Measurements from ENCODE around the gene TRPM3.

TRPM3 gene

DNA sequence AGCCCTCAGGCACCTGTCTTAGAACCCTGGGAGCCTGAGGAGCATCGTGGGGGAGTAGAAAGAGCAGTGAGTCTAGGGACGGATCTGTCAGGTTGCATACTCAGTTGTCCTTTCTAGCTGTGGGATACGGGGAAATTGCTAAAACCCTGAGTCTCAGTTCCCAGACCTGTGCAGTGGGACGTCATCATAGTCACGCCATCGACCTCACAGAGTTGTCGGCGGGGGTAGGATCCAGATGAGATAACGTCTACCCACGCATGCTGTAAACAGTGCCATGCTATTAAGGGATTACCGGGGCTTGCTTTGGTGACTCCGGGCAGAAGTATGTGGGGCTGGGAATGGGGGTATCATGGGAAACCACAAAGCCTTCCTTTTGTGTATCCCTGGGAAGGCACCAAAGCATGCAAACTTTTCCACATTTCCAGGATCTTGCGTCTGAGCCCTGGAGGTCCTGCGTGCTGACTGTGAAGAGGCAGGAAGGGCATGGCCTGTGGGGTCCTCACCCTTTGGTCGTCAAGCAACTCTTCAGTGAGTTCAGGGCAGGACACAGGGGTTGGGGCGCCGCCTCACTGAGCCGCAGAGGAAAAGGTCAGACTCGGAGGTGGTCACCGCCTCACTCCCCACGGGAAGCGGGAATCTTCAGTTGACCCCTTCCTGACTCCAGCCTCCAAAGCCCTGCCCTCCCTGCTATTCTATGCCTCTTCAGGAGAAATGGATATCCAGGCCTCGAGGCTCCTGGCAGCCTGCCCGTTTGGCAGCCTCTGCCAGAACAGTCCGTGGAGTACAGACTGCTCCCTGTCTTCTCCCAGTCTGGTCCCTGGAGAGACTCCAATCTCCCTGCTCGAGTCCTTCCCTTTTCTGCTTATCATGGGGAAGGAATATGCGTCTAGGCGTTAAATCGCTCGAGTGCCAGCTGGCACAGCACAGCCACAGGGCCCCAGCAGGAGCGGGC, 520.1 kb downstream of the TRPM3 start:
- DNase-seq: peak; percentile 90

DNA sequence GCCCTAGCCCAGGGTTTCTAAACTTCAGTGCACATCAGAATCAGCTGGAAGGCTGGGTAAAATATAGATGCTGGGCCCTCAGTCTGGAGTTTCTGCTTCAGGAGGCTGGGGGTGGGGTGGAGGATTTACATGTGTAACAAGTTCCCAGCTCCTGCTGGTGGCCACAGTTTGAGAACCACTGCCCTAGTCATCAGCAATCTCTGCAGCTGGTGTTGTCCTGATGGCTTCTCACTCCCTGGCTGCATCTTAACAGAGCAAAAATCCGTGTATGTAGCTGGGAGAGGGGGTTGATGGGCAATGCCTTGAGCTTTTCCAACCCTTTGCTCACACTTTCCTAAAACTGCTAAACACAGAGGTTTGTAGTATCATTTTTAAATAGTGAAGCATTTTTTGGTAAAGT, 520.9 kb downstream of the TRPM3 start:
- DNase-seq: no peak

DNA sequence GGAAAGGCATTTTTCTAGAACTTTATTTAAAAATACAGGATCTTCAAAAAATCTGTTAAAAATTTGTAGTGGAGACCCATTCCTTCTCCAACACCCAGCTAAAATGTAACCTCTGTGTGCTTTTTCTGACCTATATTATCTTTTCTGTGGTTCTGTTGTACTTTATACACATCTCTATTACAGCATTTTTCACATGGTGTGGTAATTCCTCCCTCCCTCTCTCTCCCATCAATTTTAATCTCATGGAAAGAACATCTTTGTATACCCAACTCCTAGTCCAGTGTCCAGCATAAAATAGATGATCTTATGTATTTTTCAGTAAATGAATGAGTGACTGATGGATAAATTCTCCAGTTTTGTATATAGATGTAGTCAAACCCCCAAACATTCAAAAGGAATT, 523.5 kb downstream of the TRPM3 start:
- no peak for DNase-seq

DNA sequence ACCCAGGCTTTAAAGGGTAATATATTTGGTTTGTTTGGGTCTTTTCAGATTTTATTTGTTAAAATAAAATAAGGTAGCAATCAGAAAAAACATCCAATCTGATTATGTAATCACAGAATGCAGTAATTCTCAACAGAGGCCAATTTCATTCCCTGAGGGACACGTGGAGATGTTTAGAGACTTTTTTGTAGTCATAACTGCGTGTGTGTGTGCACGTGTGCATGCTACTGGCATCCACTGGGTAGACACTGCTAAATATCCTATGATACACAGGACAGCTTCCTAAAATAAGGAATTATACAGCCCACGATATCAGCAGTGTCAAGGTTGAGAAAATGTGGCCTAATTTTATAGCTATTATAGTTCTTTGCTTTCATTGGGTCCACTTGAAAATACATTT, 526.2 kb downstream of the TRPM3 start:
- DNase-seq: no peak

DNA sequence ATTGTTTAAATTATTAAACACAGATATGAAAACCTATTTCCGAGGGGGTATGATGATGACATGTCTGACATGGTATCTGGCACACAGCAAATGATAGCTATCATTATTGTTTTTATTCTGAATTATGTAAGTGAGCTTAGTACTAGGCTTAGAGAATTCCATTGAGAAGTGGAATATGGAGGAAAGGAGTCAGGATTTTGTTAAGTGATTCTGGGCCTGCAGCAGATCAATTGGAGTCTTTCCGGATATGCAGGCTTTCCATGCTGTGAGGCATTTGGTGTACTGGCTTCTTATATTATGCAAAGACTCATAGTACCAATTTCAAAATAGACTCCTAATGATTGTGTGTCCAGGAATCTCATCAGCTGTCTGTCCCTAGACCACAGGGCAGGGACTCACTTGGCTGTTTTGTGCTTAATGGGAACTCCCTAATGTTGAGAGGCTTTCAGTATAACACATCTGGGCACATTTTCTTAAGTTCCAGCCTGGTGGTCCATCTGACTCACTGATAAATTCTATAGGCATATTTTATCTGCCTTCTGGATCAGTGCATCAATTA, 527.0 kb downstream of the TRPM3 start:
- DNase-seq: no peak

DNA sequence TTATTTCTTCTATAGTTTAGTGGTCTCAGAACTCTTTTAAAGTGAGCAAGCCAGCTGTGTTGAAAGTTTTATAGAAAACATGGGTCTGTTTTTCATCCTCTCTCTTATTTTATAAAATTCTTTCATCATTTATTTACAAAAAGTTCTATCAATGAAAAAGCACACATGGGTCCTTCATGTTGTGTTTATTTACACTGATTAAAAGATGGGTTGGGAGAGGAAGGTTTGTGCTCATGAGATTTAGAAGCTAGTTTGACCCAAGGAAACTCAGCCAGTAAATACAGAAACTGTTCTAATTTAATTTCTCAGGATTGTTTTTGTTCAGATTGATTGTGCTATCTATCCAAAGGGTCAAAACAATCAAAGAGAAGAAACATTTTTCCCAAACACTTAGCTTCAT, 528.2 kb downstream of the TRPM3 start:
- no peak for DNase-seq

DNA sequence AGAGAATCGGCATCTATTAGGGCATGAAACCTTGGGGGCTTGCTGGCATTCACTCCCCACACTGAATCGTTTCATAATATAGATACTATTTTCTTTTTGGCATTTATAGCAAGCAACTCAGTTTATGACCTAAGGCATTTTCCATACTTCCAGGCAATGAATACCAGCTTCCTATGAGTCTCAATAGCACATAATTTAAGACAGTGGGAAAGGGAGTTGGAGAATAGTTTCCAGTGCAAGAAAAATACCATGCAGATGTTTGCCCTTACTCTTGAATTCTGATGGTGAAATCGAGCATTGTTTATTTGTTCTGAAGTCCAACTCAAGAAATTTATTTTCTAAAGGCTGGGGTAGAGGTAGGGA, 531.1 kb downstream of the TRPM3 start:
- no peak for DNase-seq

DNA sequence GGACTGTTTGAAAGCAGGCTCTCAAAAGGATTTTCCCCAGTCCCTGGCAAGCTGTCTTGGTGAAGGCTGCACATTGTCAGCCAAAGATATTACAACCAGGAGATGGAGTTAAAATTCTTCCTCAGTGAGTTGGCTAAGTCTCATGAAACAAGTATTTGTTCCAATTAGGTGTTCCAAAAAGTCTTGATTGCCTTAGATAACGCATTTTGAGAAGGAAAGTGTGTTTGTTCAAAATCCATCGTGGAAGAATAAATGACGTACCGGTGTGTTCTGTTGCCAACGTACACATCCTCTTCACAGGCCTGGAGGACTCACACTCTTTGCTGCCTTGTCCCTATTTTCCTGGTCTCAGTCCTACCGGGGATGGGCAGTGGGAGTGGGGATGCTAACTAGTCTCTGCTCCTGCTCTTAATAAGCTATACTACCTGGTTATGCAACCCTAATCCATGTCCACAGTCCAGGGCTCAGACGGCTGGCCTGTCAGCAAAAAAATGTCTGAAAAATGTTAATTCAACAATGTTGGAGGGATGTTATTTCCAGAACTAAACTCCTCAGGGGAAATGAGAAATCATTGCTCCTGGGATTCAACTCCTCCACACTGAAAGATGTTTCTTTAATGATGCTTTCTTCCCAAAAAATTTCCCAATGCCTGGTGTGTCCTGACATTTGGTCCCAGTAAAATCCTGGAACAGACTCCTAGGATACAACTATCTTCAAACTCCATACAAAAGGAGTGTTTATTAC, 531.7 kb downstream of the TRPM3 start:
- no peak for DNase-seq

DNA sequence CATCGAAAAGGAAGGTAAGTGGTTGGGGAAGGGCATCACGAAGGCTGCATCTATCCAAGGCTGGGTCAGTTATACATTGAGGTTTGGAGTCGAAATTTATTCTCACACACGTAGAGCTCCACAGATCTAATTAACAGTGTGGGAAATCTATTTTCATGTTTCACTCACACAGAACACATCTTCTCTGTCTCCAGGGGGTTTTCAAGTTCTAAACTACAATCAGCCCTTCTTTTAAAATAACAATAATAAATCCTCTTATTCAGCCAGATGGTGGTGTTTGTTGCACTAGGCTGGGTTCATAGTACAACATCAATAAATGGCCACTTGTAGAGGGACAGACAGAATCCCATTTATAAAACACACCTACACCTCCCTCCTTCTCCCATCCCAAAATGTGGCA, 532.4 kb downstream of the TRPM3 start:
- no peak for DNase-seq

DNA sequence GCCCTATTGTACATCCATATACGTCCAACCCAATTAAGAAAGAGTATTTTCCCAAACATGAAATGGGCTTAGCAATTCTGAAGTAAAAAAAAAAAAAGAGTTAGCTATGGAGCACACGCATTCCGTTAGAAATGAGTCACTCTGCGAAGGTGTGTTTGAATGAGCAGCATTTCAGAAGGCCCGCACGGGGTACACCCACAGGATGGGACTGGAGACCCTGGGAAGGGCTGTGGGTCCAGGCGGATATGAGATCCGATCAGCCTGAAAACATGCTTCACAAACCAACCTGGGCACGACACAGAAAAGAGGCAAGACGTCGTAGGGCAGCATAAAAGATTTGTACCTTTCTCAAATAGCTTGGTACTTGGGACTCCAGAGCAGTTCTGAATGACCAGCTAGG, 533.0 kb downstream of the TRPM3 start:
- DNase-seq: no peak

DNA sequence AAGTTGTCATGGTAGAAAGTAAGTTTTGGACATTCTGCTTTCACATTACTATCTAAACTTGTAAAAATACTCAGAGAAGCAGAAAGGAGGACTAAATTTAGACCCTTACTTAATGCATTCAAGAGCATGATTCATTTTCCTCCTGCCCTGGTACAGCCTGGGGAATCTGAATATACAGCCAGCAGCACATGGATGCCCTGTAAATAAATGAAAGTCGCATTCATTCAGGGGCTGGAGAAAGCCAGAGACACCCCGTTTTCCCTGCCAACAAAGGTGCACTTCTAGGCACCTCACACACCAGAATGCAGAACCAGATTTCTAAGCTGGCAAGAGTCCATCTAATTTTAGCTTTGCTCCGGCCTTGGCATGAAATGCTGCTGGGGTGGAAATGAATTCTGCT, 534.2 kb downstream of the TRPM3 start:
- DNase-seq: no peak

DNA sequence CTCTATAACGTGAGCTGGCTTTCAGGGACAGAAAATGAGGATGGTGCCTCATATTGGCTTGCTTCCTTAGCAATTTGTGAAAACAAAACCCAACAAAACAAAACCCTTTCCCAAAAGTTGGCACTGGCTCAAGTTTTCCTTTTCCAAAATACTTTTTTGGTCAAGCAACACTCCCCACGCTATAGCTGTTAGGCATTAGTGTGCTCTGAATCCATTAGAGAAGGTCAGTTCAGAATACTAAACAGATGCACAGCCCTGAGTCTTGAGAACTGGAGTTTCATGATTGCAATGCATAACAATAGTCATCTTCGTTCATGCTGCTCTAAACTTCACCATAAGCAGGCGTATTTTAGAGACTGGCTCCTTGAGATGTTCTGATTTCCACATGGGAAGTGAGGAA, 534.9 kb downstream of the TRPM3 start:
- DNase-seq: no peak

DNA sequence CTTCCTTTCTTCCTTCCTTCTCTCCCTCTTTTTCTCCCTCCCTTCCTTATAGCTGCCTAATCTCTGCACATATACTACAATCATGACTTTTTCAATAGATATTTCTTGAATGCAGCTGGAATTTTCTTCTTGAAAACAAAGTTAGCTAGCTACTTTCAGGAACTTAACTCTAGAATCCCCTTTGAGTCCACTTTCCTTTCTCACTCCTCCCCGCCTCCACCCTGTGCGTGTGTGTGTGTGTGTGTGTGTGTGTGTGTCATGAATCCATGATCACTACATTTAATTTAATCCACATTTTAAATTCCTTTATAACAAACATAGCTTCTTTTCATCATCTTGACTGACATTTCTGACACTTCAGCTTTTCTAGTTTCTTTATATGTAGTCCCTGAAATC, 539.5 kb downstream of the TRPM3 start:
- no peak for DNase-seq

DNA sequence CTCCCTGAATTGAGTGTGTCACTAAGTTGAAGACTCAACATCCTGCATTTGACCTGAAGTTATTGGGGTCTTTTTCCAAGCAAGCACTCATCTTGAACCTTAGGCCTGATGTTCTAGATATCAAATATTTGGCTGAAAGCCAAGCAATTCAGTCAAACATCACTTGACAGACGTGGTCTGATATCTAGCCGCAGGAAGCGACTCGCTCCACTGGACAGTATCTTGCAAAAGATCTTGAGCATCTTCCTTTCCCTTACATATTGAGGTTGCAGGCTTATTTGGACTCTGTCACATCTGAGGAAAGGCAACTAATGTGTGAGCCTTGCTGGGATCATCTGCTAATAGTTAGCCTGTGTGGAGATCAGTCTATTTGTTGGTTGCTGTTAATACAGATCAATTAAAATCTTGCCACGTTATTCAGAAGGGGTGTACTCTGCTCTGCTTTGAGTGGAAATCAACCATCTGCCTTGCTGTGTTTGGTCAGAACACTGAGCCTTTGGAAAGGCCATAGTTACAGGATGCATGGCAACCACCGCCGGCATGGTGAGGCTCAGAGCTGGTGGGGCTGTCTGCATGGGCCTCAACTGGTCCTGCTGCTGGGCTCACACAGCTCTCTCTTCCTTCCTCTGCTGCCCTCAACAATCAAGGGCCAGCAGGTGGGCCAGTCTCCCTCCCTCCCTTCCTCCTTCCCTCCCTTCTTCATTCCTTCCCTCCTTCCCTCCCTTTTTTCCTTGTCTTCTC, 540.0 kb downstream of the TRPM3 start:
- no peak for DNase-seq

DNA sequence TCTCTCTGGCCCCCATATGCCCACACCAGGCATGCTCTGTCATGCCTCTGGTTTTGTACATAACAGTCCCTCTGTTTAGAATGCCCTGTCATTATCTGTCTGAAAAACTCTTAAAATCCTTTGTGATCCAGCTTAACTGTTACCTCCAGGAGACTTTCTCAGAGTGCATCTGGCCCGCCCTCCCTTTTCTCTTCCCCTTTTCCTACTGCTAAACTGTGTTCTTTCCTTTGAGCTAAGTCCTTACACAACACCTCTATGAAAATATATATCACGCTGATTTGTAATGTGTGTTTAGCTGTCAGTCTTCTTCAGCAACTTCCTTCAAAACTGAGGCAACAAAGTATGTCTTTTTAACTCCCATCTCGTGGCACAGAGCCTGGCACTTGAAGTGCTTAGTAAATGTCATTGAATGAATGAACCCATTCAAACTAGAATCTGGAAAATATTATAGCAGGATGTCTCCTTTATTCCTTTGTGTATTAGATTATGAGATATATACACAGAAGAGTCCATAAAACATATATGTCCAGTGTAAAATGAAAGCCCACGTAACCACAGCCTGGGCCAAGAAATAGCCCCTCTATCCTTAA, 540.7 kb downstream of the TRPM3 start:
- no peak for DNase-seq

DNA sequence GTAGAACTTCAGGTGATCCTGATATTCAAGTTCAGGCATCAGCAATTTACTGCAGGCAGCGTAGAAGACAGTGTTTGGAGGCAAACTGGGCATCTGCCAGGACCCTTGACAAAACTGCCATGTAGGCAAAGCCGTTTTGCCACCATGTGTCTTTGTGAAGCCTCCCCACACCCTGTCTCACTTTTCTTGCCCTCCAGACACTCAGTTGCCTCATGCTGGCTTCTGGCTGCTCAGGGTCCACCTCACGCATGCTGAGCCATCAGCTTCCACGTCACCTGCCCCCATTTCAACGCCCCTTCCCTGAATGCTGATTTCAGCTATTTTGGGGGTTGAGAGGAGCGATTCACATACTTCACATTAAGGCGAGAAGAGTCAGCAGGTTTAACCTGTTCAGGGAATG, 541.7 kb downstream of the TRPM3 start:
- DNase-seq: no peak

DNA sequence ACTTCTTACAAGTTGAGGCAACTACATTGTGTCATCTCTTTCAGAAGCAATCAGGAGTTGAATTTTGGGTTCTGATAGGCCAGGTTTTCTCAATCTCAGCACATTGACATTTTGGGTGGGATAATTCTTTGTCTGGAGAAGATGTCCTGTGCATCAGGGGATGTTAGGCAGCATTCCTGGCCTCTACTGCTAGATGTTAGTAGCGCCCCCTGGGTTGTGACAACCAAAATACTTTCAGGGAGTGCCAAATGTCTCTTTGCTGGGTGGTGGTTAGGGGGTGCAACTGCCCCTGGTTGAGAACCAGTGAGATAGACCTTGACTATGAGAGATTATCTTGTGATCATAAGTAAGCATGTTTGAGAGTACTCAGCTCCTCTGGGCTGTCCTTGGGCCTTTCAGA, 542.7 kb downstream of the TRPM3 start:
- DNase-seq: no peak

DNA sequence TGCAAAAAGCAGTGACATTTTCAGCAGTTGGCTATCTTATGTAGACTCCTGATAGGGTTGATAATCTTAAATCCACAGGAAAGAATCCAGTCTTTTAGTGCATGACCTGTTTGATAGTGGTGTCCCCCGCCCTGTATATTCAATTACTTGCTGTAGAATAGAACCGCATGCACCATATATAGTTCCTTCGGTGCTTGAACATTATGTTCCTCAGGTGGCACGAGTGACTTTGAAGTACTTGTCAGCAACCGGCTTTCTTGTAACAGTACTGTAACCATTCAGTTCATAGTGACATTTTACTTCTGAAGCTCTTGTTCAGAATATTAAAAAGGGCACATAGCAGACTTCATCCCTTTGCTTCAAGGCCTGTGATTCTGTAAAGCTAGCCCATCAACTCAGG, 543.8 kb downstream of the TRPM3 start:
- no peak for DNase-seq

DNA sequence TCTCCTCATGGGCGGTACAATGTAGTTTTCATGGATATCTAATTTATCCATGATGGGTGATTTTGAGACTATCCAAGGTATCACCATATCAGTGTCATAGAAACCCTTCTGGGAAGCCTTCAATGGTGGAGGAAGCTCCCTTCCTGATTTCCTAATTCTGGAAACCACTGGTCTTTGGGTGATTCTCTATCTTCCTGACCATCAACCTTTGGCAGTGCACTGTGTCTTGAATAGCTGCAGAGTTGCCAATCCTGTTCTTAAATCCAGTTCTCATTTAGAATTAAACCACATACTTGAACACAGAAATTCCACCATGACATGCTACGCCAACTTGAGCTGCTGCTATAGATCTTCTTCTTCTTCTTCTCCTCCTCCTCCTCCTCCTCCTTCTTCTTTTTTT, 545.3 kb downstream of the TRPM3 start:
- DNase-seq: no peak

DNA sequence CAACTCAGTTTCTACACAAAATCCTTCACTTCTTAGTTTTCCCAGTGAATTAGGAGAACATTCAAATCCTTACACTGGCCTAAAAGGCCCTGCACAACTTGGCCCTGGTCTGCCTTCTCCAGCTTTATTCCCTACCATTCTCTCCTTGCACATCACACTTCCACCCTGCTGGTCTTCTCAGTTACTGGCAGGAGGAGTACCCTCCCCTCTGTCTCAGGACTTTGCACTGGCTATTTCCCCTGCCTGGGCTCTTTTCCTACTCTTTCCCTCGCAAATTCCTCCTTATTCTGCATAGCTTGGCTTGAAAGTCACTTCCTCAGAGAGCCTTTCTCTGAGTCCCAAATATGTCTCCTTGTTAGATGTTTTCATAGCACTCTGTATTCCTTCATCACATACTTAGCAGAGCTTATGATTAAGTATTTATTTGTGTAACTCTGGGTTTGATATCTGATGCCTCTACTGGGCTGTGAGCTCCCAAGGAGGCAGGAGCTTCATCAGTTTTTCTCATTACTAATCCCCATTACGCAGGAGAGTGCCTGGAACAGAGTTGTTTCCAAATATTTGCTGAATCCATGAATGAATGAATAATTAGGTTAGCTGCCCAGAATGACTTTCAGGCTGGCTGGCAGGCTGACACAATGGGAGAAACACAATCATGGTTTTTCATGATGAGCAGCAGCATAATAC, 547.1 kb downstream of the TRPM3 start:
- no peak for DNase-seq

DNA sequence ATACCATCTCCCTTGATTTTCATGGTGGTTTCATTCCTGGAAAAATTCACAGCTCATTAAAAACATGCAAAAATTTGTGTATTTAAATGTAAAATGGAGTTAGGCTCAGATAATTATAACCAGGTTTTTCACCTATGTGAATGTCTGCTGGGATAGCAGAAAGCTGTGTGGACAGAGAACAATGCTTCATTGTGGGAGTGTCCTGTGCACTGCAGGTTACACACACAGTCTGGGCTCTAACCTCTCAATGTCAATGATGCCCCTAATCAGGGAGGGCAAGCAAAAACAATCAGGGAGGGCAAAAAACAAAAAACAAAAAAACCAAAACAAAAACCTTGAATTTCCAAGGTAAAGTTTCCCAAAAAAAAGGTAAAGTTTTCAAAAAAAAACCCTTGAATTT, 548.1 kb downstream of the TRPM3 start:
- DNase-seq: no peak

DNA sequence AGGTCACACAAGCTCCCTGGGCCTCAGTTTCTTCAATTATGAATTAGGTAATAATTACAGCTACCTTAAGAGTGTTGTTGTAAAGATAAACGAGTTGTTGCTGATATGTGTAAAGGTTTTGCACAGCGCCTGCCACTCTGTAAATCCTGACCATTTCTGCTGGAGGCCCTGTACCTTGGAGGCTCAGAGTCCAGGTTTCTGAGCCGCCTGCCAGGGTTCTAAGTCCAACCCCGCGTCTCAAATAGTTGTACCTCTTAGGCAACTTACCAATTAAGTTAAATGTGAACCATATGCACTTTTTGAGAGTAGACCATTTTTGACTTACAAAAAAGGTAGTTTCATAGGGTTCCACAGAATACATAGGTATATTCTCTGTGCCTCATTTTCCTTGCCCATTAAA, 550.2 kb downstream of the TRPM3 start:
- no peak for DNase-seq

All from NCI-H446 treated with DMSO at 0.1 percent for 48 hours (cell line).